A673 (cell line): Measurements from ENCODE around the gene PIEZO1. TPM values are rescaled to one million over a fixed set of nuclear protein-coding genes. Genes with fewer than 3 reads are reported as not detected.
A peak's percentile ranks its signal among the peaks of the same experiment; 100 is the strongest.

Experiments used
- BruUV-seq: library from RNA; stranded (reverse); fragments of 400-500 nt; replicated peaks from 2 replicates; lab custom pipeline; 2021; lab: Mats Ljungman, UMichigan
- CTCF ChIA-PET: fragments of 300-600 bp; sonication (Branson Sonifier 250); formaldehyde crosslinking; loops from one replicate; lab custom pipeline; 2022; ENCODE audit warnings: antibody characterized with exemption; lab: Charles Lee
- POLR2A ChIA-PET: fragments of 300-600 bp; sonication (Branson Sonifier 250); formaldehyde crosslinking; loops from one replicate; lab custom pipeline; 2022; ENCODE audit warnings: antibody characterized with exemption; ENCODE audit not compliant: low non-redundant PET; lab: Charles Lee
- DNase-seq: peaks from one replicate; pipeline ENCODE4 v3.0.0-alpha.2; 2015; ENCODE audit warnings: low spot score
- H3K27ac ChIP-seq: fragments of 200-600 bp; sonication (generic); 2 replicates; pipeline ENCODE4 v1.5.1; 2016; ENCODE audit warnings: mixed run types, low read depth, mild to moderate bottlenecking, mixed read lengths, antibody characterized with exemption, low read length; ENCODE audit not compliant: poor library complexity, severe bottlenecking
- H3K27me3 ChIP-seq: fragments of 200-600 bp; sonication (generic); replicated peaks from 2 replicates; pipeline ENCODE4 v1.6.1; 2017; ENCODE audit warnings: mixed run types, low read depth, mild to moderate bottlenecking, mixed read lengths, antibody characterized with exemption, low read length; ENCODE audit not compliant: insufficient read depth, poor library complexity
- H3K36me3 ChIP-seq: fragments of 200-600 bp; sonication (generic); 2 replicates; pipeline ENCODE4 v1.6.1; 2016; ENCODE audit warnings: mixed run types, mild to moderate bottlenecking, mixed read lengths, antibody characterized with exemption, low read length; ENCODE audit not compliant: insufficient read depth, poor library complexity, severe bottlenecking
- H3K4me1 ChIP-seq: fragments of 200-600 bp; sonication (generic); 2 replicates; pipeline ENCODE4 v1.6.1; 2017; ENCODE audit warnings: mixed run types, mild to moderate bottlenecking, mixed read lengths, antibody characterized with exemption, low read length; ENCODE audit not compliant: insufficient read depth, poor library complexity, severe bottlenecking
- H3K4me3 ChIP-seq: fragments of 200-600 bp; sonication (generic); 2 replicates; pipeline ENCODE4 v1.5.1; 2016; ENCODE audit warnings: low read depth, mixed run types, mild to moderate bottlenecking, mixed read lengths, low read length; ENCODE audit not compliant: poor library complexity, severe bottlenecking
- H3K9me3 ChIP-seq: fragments of 200-600 bp; sonication (generic); 2 replicates; pipeline ENCODE4 v1.6.1; 2016; ENCODE audit warnings: mixed run types, low read depth, mild to moderate bottlenecking, mixed read lengths, antibody characterized with exemption, low read length; ENCODE audit not compliant: poor library complexity, severe bottlenecking
- EZH2 ChIP-seq: fragments of 200-600 bp; sonication (generic); IDR thresholded peaks from 2 replicates; pipeline ENCODE4 v1.6.1; 2017; ENCODE audit warnings: borderline replicate concordance, low read depth, mild to moderate bottlenecking, mixed read lengths, antibody characterized with exemption, low read length; ENCODE audit not compliant: poor library complexity, severe bottlenecking
- intact Hi-C: fragments of 100-400 bp; cut with micrococcal nuclease; formaldehyde crosslinking; loops from one replicate; pipeline ENCODE4 v1.10.0; 2022; ENCODE audit not compliant: unreplicated experiment
- total RNA-seq: library from RNA; stranded (reverse); gene quantifications from 2 replicates; pipeline ENCODE4 v1.2.3, GENCODE V29; 2021
- TF ChIP-seq, protein P1 (sequence below): fragments of 300-800, 200-600 bp; sonication (generic); conservative IDR thresholded peaks from 2 replicates; pipeline ENCODE4 v1.5.1; 2017; ENCODE audit warnings: low read depth, mild to moderate bottlenecking, antibody characterized with exemption, low read length, moderate library complexity, mixed read lengths

Gene PIEZO1
- total RNA-seq, 1 experiment from 2014 or later: 174 TPM

DNA sequence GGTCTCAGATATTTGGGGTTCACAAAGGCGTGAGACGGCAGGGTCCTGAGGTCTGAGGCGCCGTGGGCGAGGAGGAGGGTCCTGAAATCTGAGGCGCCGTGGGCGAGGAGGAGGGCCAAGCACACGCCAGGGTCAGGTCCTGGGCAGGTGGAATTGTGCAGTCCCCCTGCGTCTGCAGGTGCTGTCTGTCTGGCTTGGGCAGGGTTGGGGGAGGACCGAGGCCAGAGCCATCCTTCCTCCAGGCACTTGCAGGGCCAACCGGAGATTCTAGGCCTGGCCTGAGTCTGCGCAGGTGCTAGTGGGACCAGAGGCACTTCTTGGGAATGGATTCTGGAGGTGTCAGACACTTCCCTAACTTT lies 29.1 kb upstream of the PIEZO1 start:
- H3K27me3 ChIP-seq: no peaks in the 10 kb centered on the region
- intact Hi-C loops: loop anchor here (5.0 kb wide), 1 partner anchor 358 kb away; the partner anchor contains the start of gene CDH15
- H3K36me3 ChIP-seq: peaks cover 12% of the 10 kb centered on the region
- no TSS peak for BruUV-seq
- TF ChIP-seq, protein P1, sequence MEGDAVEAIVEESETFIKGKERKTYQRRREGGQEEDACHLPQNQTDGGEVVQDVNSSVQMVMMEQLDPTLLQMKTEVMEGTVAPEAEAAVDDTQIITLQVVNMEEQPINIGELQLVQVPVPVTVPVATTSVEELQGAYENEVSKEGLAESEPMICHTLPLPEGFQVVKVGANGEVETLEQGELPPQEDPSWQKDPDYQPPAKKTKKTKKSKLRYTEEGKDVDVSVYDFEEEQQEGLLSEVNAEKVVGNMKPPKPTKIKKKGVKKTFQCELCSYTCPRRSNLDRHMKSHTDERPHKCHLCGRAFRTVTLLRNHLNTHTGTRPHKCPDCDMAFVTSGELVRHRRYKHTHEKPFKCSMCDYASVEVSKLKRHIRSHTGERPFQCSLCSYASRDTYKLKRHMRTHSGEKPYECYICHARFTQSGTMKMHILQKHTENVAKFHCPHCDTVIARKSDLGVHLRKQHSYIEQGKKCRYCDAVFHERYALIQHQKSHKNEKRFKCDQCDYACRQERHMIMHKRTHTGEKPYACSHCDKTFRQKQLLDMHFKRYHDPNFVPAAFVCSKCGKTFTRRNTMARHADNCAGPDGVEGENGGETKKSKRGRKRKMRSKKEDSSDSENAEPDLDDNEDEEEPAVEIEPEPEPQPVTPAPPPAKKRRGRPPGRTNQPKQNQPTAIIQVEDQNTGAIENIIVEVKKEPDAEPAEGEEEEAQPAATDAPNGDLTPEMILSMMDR: no peak
- TF ChIP-seq EZH2: no peak
- no peak overlapping the region for H3K27ac ChIP-seq
- DNase-seq: no peak
- POLR2A ChIA-PET: no interaction called here
- H3K4me3 ChIP-seq: no peak overlapping the region
- H3K9me3 ChIP-seq: no peaks in the 10 kb centered on the region
- CTCF ChIA-PET: interaction anchor here (0.5 to 1.0 kb wide), 2 partner anchors 139 to 353 kb away, joined by 3 to 8 read pairs; no protein-coding TSS in a partner anchor
- H3K4me1 ChIP-seq: peaks cover 7% of the 10 kb centered on the region

DNA sequence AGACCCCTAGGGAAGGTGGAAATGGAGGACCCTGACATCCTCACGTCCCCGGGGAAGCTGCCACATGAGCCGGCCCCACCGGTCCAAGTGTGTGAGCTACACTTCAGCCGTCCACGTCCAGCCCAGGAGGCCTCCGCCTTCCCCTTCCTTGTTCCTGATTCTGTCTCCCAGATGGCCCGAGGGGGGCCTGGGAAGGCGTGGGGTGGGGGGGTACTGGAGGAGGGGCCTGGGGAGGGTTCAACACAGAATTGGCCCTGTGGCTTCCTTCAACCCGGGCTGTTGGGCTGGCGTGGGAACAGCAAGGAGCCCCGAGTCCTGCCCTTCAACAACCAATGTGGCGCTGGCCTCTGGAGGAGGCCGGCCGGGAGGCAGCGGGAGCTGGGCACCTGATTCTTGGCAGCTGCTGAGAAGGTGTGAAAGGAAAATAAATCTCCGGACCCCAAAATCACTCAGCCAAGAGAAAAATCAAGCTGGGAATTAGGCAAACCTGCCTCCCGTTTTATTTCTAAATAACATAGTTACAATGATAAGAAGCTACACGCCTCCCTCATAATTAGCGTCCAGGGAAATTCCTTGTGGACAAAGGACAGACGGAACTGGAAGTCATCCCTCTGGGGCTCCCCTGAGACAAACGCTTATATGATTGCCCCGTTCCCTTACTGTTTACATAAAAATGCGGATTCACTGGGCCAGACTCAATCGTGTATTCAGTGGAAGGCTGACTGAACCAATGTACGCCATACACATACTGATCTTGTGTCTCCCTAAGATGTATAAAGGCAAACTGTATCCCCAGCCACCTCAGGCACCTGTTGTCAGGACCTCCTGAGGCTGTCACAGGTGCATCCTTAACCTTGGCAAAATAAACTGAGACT lies 28.5 kb upstream of the PIEZO1 start:
- BruUV-seq: no TSS peak

DNA sequence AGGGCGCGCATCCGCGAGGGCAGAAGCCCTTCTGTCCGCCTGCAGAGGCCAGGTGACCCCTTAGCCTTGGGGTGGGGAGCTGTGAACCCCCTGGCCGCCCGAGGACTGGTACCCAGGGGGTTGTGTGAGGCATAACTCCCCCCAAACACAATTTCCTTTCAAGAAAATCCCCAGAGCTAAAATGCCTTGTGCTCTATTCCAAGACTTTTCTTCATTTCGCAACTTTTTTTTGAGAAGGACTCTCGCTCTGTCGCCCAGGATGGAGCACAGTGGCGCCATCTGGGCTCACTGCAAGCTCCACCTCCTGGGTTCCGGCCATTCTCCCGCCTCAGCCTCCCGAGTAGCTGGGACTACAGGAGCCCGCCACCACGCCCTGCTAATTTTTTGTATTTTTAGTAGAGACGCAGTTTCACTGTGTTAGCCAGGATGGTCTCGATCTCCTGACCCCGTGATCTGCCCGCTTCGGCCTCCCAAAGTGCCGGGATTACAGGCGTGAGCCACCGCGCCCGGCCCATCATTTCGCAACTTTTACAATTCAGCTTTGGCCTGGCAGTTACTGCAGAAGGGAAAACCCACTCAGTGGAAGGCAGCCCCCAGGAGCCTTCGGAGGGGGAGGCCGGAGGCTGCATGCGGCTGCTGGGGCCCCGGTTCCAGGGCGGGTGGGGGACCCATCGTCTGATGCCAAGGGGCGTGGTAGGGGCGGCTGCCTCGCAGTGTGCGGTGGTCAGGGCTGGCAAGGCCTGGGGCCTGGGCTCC lies 27.7 kb upstream of the PIEZO1 start:
- intact Hi-C loops: loop anchor here (5.0 kb wide), 1 partner anchor 360 kb away; the partner anchor contains the start of gene CDH15
- Histone ChIP-seq H3K9me3 (no peaks in the 10 kb centered on the region), H3K4me1 (peaks cover 7% of the 10 kb centered on the region), H3K27ac (peak overlapping the region; percentile 94), H3K27me3 (no peaks in the 10 kb centered on the region), H3K4me3 (peak overlapping the region; percentile 60), H3K36me3 (peaks cover 26% of the 10 kb centered on the region)
- BruUV-seq: no TSS peak
- ChIA-PET CTCF (interaction anchor here (0.7 to 1.0 kb wide), 2 partner anchors 67 to 355 kb away, joined by 3 to 4 read pairs; no protein-coding TSS in a partner anchor), POLR2A (no interaction called here)
- no peak for TF ChIP-seq EZH2
- TF ChIP-seq, protein P1: no peak
- peak; percentile 72 for DNase-seq

More for the DNA sequence above, 28.5 kb upstream of the PIEZO1 start:
- H3K27me3 ChIP-seq: no peaks in the 10 kb centered on the region
- no peak overlapping the region for H3K27ac ChIP-seq
- H3K4me1 ChIP-seq: peaks cover 7% of the 10 kb centered on the region
- peaks cover 18% of the 10 kb centered on the region for H3K36me3 ChIP-seq
- no peak overlapping the region for H3K4me3 ChIP-seq
- intact Hi-C loops: loop anchor here (5.0 kb wide), 1 partner anchor 359 kb away; the partner anchor contains the start of gene CDH15
- DNase-seq: no peak
- ChIA-PET POLR2A (no interaction called here), CTCF (interaction anchor here (0.5 to 1.0 kb wide), 3 partner anchors 67 to 354 kb away, joined by 3 to 8 read pairs (median 4); no protein-coding TSS in a partner anchor)
- TF ChIP-seq, protein P1: no peak
- no peak for TF ChIP-seq EZH2
- H3K9me3 ChIP-seq: no peaks in the 10 kb centered on the region
